Osteocyte (in vitro differentiated cells): Measurements from ENCODE around the gene CRTAP. TPM values are rescaled to one million over a fixed set of nuclear protein-coding genes. Genes with fewer than 3 reads are reported as not detected.

Experiments used
- DNase-seq: peaks from one replicate; pipeline ENCODE4 v3.0.0; 2021; ENCODE audit warnings: mixed read lengths; ENCODE audit not compliant: unreplicated experiment; ENCODE audit errors: extremely low spot score
- H3K27ac Mint-ChIP-seq: one replicate; pipeline ENCODE4 v1.8.0; 2021; ENCODE audit warnings: mild to moderate bottlenecking, mixed read lengths; ENCODE audit not compliant: unreplicated experiment
- H3K27me3 Mint-ChIP-seq: one replicate; pipeline ENCODE4 v1.8.0; 2021; ENCODE audit warnings: mixed read lengths; ENCODE audit not compliant: unreplicated experiment
- H3K36me3 Mint-ChIP-seq: one replicate; pipeline ENCODE4 v1.8.0; 2021; ENCODE audit warnings: mixed read lengths; ENCODE audit not compliant: unreplicated experiment
- H3K4me1 Mint-ChIP-seq: one replicate; pipeline ENCODE4 v1.8.0; 2021; ENCODE audit warnings: mixed read lengths; ENCODE audit not compliant: unreplicated experiment
- H3K4me3 Mint-ChIP-seq: one replicate; pipeline ENCODE4 v1.8.0; 2021; ENCODE audit warnings: mild to moderate bottlenecking, moderate library complexity, mixed read lengths; ENCODE audit not compliant: unreplicated experiment
- H3K9me3 Mint-ChIP-seq: one replicate; pipeline ENCODE4 v1.8.0; 2021; ENCODE audit warnings: mixed read lengths; ENCODE audit not compliant: unreplicated experiment
- CTCF ChIP-seq: fragments of 200-600 bp; sonication (generic); IDR thresholded peaks from 2 replicates; pipeline ENCODE4 v1.5.0; 2021; ENCODE audit warnings: antibody characterized with exemption, mild to moderate bottlenecking, moderate library complexity
- total RNA-seq: library from RNA; stranded (reverse); gene quantifications from 2 replicates; pipeline ENCODE4 v1.2.1, GENCODE V29; 2021

The CRTAP gene
- total RNA-seq, 1 donor from 2014 or later: 308 TPM

- Mint-ChIP-seq H3K27me3 (no peaks in the 10 kb centered on the region), H3K4me3 (no peak overlapping the region), H3K9me3 (peaks cover 9% of the 10 kb centered on the region), H3K27ac (no peak overlapping the region), H3K4me1 (peaks cover 25% of the 10 kb centered on the region), H3K36me3 (peaks cover 42% of the 10 kb centered on the region)
- no peak for DNase-seq
- TF ChIP-seq CTCF: no peak
Observed at GRCh38 chr3:33092496-33093254, 21.1 kb upstream of the CRTAP start.

GRCh38 chr3:33093847-33094246, 20.0 kb upstream of the CRTAP start:
- Mint-ChIP-seq H3K4me1 (peaks cover 30% of the 10 kb centered on the region), H3K27me3 (no peaks in the 10 kb centered on the region), H3K36me3 (peaks cover 36% of the 10 kb centered on the region), H3K9me3 (peaks cover 4% of the 10 kb centered on the region), H3K27ac (no peak overlapping the region), H3K4me3 (no peak overlapping the region)
- DNase-seq: peak; percentile 81
- no peak for TF ChIP-seq CTCF

GRCh38 chr3:33095436-33095835, 18.4 kb upstream of the CRTAP start:
- Mint-ChIP-seq H3K27ac (peak overlapping the region; percentile 89), H3K9me3 (no peaks in the 10 kb centered on the region), H3K4me1 (peaks cover 41% of the 10 kb centered on the region), H3K36me3 (peaks cover 21% of the 10 kb centered on the region), H3K4me3 (peak overlapping the region; percentile 94), H3K27me3 (no peaks in the 10 kb centered on the region)
- no peak for TF ChIP-seq CTCF
- DNase-seq: peak; percentile 34

GRCh38 chr3:33096093-33096868, 17.5 kb upstream of the CRTAP start:
- Mint-ChIP-seq H3K4me1 (peaks cover 41% of the 10 kb centered on the region), H3K36me3 (peaks cover 15% of the 10 kb centered on the region), H3K27me3 (no peaks in the 10 kb centered on the region), H3K9me3 (no peaks in the 10 kb centered on the region), H3K27ac (peak overlapping the region; percentile 89), H3K4me3 (peak overlapping the region; percentile 94)
- TF ChIP-seq CTCF: no peak
- peak; percentile 85 for DNase-seq

GRCh38 chr3:33099109-33099645, 14.6 kb upstream of the CRTAP start:
- Mint-ChIP-seq H3K27me3 (no peaks in the 10 kb centered on the region), H3K4me1 (peaks cover 39% of the 10 kb centered on the region), H3K9me3 (no peaks in the 10 kb centered on the region), H3K36me3 (no peaks in the 10 kb centered on the region), H3K27ac (peak overlapping the region; percentile 66), H3K4me3 (no peak overlapping the region)
- no peak for TF ChIP-seq CTCF
- DNase-seq: no peak
